SH-SY5Y (cell line): ENCODE results near the gene MED4.

Experiments
- GATA2 ChIP-seq: IDR thresholded peaks from 2 replicates; pipeline ENCODE4 v1.6.1; 2011; ENCODE audit warnings: mild to moderate bottlenecking, low read depth, low read length
- GATA3 ChIP-seq: IDR thresholded peaks from 2 replicates; pipeline ENCODE4 v1.6.1; 2011; ENCODE audit warnings: low read depth, mild to moderate bottlenecking, low read length, moderate library complexity

DNA sequence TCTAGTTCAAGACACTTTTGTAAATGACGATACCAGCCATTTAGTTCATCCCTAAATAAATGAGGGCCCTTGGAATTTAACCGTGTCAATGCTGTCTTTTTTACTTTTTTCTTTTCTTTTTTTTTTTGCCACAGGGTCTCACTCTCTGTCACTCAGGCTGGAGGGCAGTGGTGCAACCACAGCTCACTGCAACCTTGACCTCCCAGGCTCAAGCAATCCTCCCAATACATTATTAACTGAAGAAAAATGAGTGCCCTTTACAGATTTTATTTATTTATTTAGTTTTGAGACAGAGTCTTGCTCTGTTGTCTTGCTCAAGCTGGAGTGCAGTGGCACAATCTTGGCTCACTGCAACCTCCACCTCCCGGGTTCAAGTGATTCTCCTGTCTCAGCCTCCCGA, 2.9 kb upstream of the MED4 start:
- TF ChIP-seq GATA2 (no peak), GATA3 (no peak)
